ENCODE measurements around the gene ANKMY1. TPM values are rescaled to one million over a fixed set of nuclear protein-coding genes. Genes with fewer than 3 reads are reported as not detected.

ANKMY1 gene
- total and polyA plus RNA-seq, 2 of the 13 experiments (the other 11 are each of a cell fraction or from before 2014, with no cell fraction given), result 11.7 to 18.8 TPM

DNA sequence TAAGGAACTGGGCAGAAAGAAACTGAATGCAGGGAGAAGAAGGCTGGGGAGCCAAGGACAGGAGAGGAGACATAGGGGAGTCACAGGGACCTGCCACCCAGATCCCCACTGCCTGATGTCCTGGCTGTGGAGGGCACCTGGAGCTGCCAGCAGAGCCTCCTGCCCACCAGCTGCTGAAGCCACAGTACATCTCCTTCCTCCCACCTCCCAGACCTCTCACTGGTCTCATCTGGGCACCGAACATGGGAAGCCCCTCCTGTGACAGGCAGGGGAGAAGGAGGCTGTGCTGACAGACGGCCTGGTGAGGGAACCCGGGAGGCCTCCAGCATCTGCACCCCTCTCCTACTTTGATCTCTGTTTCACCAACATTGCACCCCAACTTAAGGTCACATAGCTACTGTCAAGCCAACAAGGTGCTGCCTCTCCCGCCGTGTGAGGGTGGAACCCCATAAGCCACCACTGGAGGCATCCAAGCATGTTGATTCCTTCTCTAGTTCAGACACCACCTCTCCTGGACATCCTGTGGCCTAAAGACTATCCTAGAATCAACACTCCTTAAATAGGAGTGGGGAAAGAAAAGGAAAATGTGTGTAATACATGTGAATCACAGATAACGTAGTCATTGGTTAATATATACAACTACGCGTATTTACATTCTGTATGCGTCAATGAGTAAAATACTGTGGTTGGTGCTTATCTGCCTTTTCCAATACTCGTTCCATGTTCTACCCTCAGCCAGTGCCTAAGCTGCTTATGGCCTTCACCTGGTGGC is 7.0 kb upstream of the ANKMY1 start (continued):
- 0 out of 2 replicates have a peak, but pooled peaks have one; percentile 24 for TF ChIP-seq ZNF777 (CRISPR knock-in tag; IDR thresholded peaks at IDR 0.05)
- 0 out of 2 replicates have a peak, but pooled peaks have one; percentile 54 for TF ChIP-seq CHCHD3 (CRISPR knock-in tag; IDR thresholded peaks at IDR 0.05)
- no peak for TF ChIP-seq ZNF121 (CRISPR knock-in tag; IDR thresholded peaks at IDR 0.05)
- no peak for TF ChIP-seq PITX1 (CRISPR knock-in tag; IDR thresholded peaks at IDR 0.05)
- 0 out of 2 replicates have a peak, but pooled peaks have one; percentile 13 for TF ChIP-seq ZNF615 (CRISPR knock-in tag; IDR thresholded peaks at IDR 0.05; ENCODE audit: borderline replicate concordance)
- TF ChIP-seq ZNF776 (CRISPR knock-in tag; IDR thresholded peaks at IDR 0.05), result peak; percentile 27; the same call in 1 of the 2 replicates
- TF ChIP-seq NFATC3 (CRISPR knock-in tag; IDR thresholded peaks at IDR 0.05), result 0 out of 2 replicates have a peak, but pooled peaks have one; percentile 61
- no peak for TF ChIP-seq FOXA1 (IDR thresholded peaks at IDR 0.05)
- peak; percentile 56 for TF ChIP-seq FOXA1 (CRISPR knock-in tag; IDR thresholded peaks at IDR 0.05)

DNA sequence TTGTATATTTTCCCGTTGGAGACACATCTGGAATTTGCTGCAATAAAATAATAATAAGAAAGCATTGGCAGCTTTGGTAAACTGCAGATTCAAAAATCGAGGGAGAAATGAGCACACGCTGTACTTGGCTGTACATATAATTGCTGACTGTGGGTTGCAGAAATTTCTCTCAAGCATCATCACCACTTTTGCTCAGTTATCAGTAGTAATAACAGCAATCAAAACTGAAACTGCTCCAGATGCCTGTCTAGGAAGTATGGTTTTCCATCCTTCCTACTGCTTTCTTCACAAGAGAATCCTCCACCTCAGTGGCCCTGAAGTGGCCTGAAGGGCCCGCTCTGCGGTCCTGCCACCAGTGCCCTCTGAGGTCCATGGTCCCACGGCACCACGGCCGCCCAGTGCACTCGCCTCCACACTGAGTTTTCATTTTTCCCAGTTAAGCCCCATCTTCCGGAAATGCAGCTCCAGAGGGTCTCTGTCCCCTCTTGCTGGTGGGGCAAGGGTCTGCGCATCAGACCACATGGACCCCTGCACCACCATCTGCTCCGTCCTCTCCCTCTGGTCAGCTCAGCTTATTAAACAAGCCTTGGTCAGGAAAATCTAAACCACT is 6.3 kb upstream of the ANKMY1 start:
- FAIRE-seq (no peak), DNase-seq (ENCODE audit: low spot score) (no peak), ATAC-seq (no peak)
- H4K20me1 ChIP-seq (ENCODE audit: insufficient read depth, low read length), result no peaks in the 10 kb centered on the region
- H3K27ac ChIP-seq (ENCODE audit: extremely low read length, insufficient read depth, low read length), result no peak overlapping the region
- in situ Hi-C loops (cut with HindIII; ENCODE audit: extremely low pct_ligation_motif_present, low pct_unique_long_range_greater_than_20kb), result loop anchor here (25.0 kb wide), 1 partner anchor 648 kb away; no protein-coding TSS in a partner anchor
- H3K9ac ChIP-seq (ENCODE audit: insufficient read depth, low read depth, low read length), result no peak overlapping the region
- BruUV-seq (replicated peaks), result no TSS peak
- no peak overlapping the region for H3K4me3 ChIP-seq (replicated peaks in 1 of 3; ENCODE audit: insufficient read depth in 1 of 3, low read depth in 2 of 3, low read length in 3 of 3)
- H3K4me2 ChIP-seq (ENCODE audit: low read depth, low read length), result no peak overlapping the region
- 94% methylated on average over 12 of the region's 12 CpGs for WGBS (ENCODE audit: low lambda C conversion rate)
- H3K36me3 ChIP-seq (replicated peaks in 1 of 2; ENCODE audit: control insufficient read depth in 1 of 2, insufficient read depth in 2 of 2, low read length in 2 of 2), result peaks cover 0 to 7% of the 10 kb centered on the region in 2 experiments; a peak in 3 of 5 replicates
- H3K9me3 ChIP-seq (ENCODE audit: low read length), result no peaks in the 10 kb centered on the region
- no peak overlapping the region for H2AFZ ChIP-seq (ENCODE audit: low read length)
- intact Hi-C loops (cut with micrococcal nuclease; ENCODE audit: unreplicated experiment), result loop anchor here (5.0 kb wide), 1 partner anchor 268 kb away; no protein-coding TSS in a partner anchor
- CTCF ChIA-PET (ENCODE audit: low intra/inter-chr PET ratio, low total read pairs), result no interaction called here
- H3K79me2 ChIP-seq (ENCODE audit: insufficient read depth, low read length), result peaks cover 24% of the 10 kb centered on the region
- POLR2A ChIA-PET, result interaction anchor here (0.9 to 7.2 kb wide), 7 partner anchors 16 to 310 kb away, joined by 3 to 149 read pairs (median 7); partner anchors contain the start of gene CAPN10
- peaks cover 47% of the 10 kb centered on the region for H3K4me1 ChIP-seq (ENCODE audit: insufficient read depth, low read length)
- no peaks in the 10 kb centered on the region; a peak in 1 of 5 replicates for H3K27me3 ChIP-seq (ENCODE audit: control insufficient read depth in 1 of 2, insufficient read depth in 2 of 2, low read length in 2 of 2)
- TF ChIP-seq ZNF160 (CRISPR knock-in tag; IDR thresholded peaks at IDR 0.05) (no peak), NFKBIZ (CRISPR knock-in tag; IDR thresholded peaks at IDR 0.05) (no peak), AGO2 (optimal IDR thresholded peaks at IDR 0.05; ENCODE audit: low read depth, low read length) (peak; percentile 71), RFXANK (CRISPR knock-in tag; IDR thresholded peaks at IDR 0.05) (no peak), CHD2 (IDR thresholded peaks at IDR 0.05; ENCODE audit: low read depth, low read length) (no peak), POLR2A (IDR thresholded peaks at IDR 0.05; ENCODE audit: insufficient read depth in 1 of 2, low read depth in 2 of 2, low read length in 2 of 2) (0 out of 4 replicates have a peak, but pooled peaks of 1 of the 2 experiments have one; percentile 17), ZFP62 (CRISPR knock-in tag; IDR thresholded peaks at IDR 0.05) (no peak), ESRRA (CRISPR knock-in tag; IDR thresholded peaks at IDR 0.05; ENCODE audit: low read depth) (no peak), EED (CRISPR knock-in tag; IDR thresholded peaks at IDR 0.05) (no peak), REPIN1 (CRISPR knock-in tag; IDR thresholded peaks at IDR 0.05; ENCODE audit: borderline replicate concordance, low read depth) (no peak)
- TF ChIP-seq, protein P1, sequence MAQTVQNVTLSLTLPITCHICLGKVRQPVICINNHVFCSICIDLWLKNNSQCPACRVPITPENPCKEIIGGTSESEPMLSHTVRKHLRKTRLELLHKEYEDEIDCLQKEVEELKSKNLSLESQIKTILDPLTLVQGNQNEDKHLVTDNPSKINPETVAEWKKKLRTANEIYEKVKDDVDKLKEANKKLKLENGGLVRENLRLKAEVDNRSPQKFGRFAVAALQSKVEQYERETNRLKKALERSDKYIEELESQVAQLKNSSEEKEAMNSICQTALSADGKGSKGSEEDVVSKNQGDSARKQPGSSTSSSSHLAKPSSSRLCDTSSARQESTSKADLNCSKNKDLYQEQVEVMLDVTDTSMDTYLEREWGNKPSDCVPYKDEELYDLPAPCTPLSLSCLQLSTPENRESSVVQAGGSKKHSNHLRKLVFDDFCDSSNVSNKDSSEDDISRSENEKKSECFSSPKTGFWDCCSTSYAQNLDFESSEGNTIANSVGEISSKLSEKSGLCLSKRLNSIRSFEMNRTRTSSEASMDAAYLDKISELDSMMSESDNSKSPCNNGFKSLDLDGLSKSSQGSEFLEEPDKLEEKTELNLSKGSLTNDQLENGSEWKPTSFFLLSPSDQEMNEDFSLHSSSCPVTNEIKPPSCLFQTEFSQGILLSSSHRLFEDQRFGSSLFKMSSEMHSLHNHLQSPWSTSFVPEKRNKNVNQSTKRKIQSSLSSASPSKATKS (CRISPR knock-in tag; IDR thresholded peaks at IDR 0.05), result no peak
- TF ChIP-seq, protein P2, sequence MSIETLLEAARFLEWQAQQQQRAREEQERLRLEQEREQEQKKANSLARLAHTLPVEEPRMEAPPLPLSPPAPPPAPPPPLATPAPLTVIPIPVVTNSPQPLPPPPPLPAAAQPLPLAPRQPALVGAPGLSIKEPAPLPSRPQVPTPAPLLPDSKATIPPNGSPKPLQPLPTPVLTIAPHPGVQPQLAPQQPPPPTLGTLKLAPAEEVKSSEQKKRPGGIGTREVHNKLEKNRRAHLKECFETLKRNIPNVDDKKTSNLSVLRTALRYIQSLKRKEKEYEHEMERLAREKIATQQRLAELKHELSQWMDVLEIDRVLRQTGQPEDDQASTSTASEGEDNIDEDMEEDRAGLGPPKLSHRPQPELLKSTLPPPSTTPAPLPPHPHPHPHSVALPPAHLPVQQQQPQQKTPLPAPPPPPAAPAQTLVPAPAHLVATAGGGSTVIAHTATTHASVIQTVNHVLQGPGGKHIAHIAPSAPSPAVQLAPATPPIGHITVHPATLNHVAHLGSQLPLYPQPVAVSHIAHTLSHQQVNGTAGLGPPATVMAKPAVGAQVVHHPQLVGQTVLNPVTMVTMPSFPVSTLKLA (IDR thresholded peaks at IDR 0.05), result 0 out of 2 replicates have a peak, but pooled peaks have one; percentile 4

Measured in HepG2 (cell line).